Measurements from ENCODE around the gene SMIM10L1. TPM values are rescaled to one million over a fixed set of nuclear protein-coding genes. Genes with fewer than 3 reads are reported as not detected.

Gene SMIM10L1
- total RNA-seq, 1 experiment from 2014 or later: 10.8 TPM

DNA sequence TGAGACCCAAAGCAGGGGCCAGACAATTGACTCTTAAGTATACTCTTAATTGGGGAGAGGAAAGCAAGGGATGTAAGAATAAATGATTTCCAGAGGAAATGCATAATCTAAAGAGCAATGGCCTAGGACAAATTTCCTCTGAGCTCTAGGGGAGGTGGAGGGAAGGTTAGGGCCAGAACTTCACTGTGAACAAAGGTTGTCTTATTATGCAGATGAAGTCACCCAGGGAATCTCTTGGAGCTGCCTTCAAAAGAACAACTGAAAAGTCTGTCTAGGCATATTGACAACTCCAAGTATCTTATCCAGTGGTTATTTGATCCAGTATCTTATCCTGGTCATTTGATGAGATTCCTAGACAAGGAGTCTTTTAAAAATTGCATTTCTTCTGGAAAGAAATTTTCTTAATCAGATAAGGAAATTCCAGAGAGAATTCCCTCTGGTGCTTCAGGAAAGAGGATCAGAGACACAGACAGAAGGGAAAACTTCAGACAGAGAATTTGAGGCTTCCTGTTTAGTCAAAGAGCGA is 16.5 kb upstream of the SMIM10L1 start:
- no peak for DNase-seq
- TF ChIP-seq, protein P1, sequence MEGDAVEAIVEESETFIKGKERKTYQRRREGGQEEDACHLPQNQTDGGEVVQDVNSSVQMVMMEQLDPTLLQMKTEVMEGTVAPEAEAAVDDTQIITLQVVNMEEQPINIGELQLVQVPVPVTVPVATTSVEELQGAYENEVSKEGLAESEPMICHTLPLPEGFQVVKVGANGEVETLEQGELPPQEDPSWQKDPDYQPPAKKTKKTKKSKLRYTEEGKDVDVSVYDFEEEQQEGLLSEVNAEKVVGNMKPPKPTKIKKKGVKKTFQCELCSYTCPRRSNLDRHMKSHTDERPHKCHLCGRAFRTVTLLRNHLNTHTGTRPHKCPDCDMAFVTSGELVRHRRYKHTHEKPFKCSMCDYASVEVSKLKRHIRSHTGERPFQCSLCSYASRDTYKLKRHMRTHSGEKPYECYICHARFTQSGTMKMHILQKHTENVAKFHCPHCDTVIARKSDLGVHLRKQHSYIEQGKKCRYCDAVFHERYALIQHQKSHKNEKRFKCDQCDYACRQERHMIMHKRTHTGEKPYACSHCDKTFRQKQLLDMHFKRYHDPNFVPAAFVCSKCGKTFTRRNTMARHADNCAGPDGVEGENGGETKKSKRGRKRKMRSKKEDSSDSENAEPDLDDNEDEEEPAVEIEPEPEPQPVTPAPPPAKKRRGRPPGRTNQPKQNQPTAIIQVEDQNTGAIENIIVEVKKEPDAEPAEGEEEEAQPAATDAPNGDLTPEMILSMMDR (conservative IDR thresholded peaks at IDR 0.05): no peak
- no peak for TF ChIP-seq EZH2 (IDR thresholded peaks at IDR 0.05; ENCODE audit: low read depth)
- POLR2A ChIA-PET (ENCODE audit: unreplicated experiment): no interaction called here
- no peaks in the 10 kb centered on the region for H3K36me3 ChIP-seq (ENCODE audit: low read depth)
- no peak overlapping the region for H3K4me2 ChIP-seq
- CTCF ChIA-PET: no interaction called here
- BruUV-seq (replicated peaks): no TSS peak
- H4K20me1 ChIP-seq (ENCODE audit: insufficient read depth): no peaks in the 10 kb centered on the region
- H2AFZ ChIP-seq: no peak overlapping the region
- 0 out of 2 replicates have a peak, but pooled peaks cover 1% of the 10 kb centered on the region for H3K79me2 ChIP-seq (ENCODE audit: low read depth)
- H3F3A ChIP-seq (ENCODE audit: insufficient read depth, low read depth): no peaks in the 10 kb centered on the region
- intact Hi-C loops (cut with micrococcal nuclease; ENCODE audit: unreplicated experiment): no loop called here
- H3K4me3 ChIP-seq: no peak overlapping the region
- H3K27ac ChIP-seq: no peak overlapping the region
- no peaks in the 10 kb centered on the region for H3K27me3 ChIP-seq (ENCODE audit: insufficient read depth, low read depth)
- H3K9me2 ChIP-seq (ENCODE audit: insufficient read depth): no peaks in the 10 kb centered on the region
- no peaks in the 10 kb centered on the region for H3K4me1 ChIP-seq (replicated peaks; ENCODE audit: insufficient read depth)
- H3K9me3 ChIP-seq (ENCODE audit: insufficient read depth, low read depth): no peaks in the 10 kb centered on the region

DNA sequence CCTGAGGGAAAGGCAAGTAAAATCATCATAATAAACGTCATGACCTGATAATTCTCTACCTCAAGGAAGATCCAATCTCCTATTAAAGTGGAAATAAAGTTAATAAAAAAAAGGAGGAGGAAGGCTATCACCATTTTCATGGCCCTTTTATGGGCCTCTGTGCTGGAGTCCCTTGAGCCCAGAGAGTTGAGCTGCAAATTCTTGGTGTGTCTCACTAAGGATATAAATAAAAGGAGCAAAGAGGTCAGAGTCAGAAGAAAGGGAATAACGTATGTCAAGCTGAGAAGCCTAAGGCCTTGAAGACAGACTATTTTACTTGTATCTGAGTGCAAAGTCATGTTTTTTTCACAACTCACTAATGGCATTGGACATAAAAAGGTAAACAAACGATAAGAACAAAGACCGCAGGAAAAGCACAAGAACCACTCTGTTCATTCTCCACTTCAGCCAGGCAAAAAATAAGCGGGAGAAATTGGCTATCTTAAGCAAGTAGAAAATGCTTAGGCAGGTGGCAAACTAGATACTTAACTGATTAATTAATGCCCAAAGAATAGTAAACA is 12.0 kb upstream of the SMIM10L1 start:
- Histone ChIP-seq H3K27me3 (ENCODE audit: insufficient read depth, low read depth) (no peaks in the 10 kb centered on the region), H3K9me2 (ENCODE audit: insufficient read depth) (no peaks in the 10 kb centered on the region), H3K9me3 (ENCODE audit: insufficient read depth, low read depth) (no peaks in the 10 kb centered on the region), H2AFZ (no peak overlapping the region), H3F3A (ENCODE audit: insufficient read depth, low read depth) (no peaks in the 10 kb centered on the region), H3K4me1 (replicated peaks; ENCODE audit: insufficient read depth) (no peaks in the 10 kb centered on the region), H3K79me2 (ENCODE audit: low read depth) (0 out of 2 replicates have a peak, but pooled peaks cover 10% of the 10 kb centered on the region), H3K4me3 (no peak overlapping the region), H3K4me2 (no peak overlapping the region), H3K27ac (no peak overlapping the region), H4K20me1 (ENCODE audit: insufficient read depth) (no peaks in the 10 kb centered on the region), H3K36me3 (ENCODE audit: low read depth) (no peaks in the 10 kb centered on the region)
- CTCF ChIA-PET: no interaction called here
- intact Hi-C loops (cut with micrococcal nuclease; ENCODE audit: unreplicated experiment): no loop called here
- POLR2A ChIA-PET (ENCODE audit: unreplicated experiment): interaction anchor here (0.6 kb wide), 1 partner anchor 35 kb away, joined by 3 read pairs; no protein-coding TSS in a partner anchor
- TF ChIP-seq EZH2 (IDR thresholded peaks at IDR 0.05; ENCODE audit: low read depth): no peak
- TF ChIP-seq, protein P1 (conservative IDR thresholded peaks at IDR 0.05): no peak
- no peak for DNase-seq
- BruUV-seq (replicated peaks): no TSS peak

DNA sequence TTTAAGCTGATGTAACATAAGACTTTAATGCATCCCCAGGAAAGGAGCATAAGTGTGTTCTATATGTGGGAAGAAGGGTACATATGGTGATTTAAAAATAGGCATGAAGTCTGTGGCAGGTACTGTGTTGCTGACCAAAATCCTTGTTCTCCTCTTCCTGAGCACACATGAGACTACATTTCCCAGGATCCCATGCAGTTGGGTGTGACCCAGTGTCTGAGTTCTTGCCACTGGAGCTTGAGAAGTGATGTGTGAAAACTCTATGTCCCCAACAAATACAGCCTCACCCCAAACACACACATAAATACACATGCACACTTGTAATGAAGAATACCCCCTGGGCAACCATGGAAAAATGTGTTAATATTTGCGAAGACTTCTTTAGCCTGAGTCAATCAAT is 8.5 kb upstream of the SMIM10L1 start:
- no peaks in the 10 kb centered on the region for H3K9me2 ChIP-seq (ENCODE audit: insufficient read depth)
- TF ChIP-seq EZH2 (IDR thresholded peaks at IDR 0.05; ENCODE audit: low read depth): no peak
- TF ChIP-seq, protein P1 (conservative IDR thresholded peaks at IDR 0.05): no peak
- no peak overlapping the region for H3K4me2 ChIP-seq
- no peak overlapping the region for H3K4me3 ChIP-seq
- no peaks in the 10 kb centered on the region for H3K27me3 ChIP-seq (ENCODE audit: insufficient read depth, low read depth)
- H3K27ac ChIP-seq: no peak overlapping the region
- BruUV-seq (replicated peaks): no TSS peak
- peaks cover 16% of the 10 kb centered on the region; the same call in 1 of the 2 replicates for H3K79me2 ChIP-seq (ENCODE audit: low read depth)
- CTCF ChIA-PET: no interaction called here
- POLR2A ChIA-PET (ENCODE audit: unreplicated experiment): no interaction called here
- H3K4me1 ChIP-seq (replicated peaks; ENCODE audit: insufficient read depth): no peaks in the 10 kb centered on the region
- no peak for DNase-seq
- no peak overlapping the region for H2AFZ ChIP-seq
- no peaks in the 10 kb centered on the region for H3K36me3 ChIP-seq (ENCODE audit: low read depth)
- no peaks in the 10 kb centered on the region for H3F3A ChIP-seq (ENCODE audit: insufficient read depth, low read depth)
- no peaks in the 10 kb centered on the region for H3K9me3 ChIP-seq (ENCODE audit: insufficient read depth, low read depth)
- intact Hi-C loops (cut with micrococcal nuclease; ENCODE audit: unreplicated experiment): no loop called here
- no peaks in the 10 kb centered on the region for H4K20me1 ChIP-seq (ENCODE audit: insufficient read depth)

Data from PC-9 (cell line).